ENCODE data around the gene PKDREJ. TPM values are rescaled to one million over a fixed set of nuclear protein-coding genes. Genes with fewer than 3 reads are reported as not detected.

PKDREJ gene
- total and polyA plus RNA-seq, 4 donors = 0.02 to 0.06 (median 0.03) TPM

GRCh38 chr22:46226577-46226976 lies 36.6 kb downstream of the PKDREJ start:
- Histone ChIP-seq H3K9me3 (ENCODE audit: control insufficient read depth in 4 of 4, insufficient read depth in 3 of 4, low read length in 3 of 4) (no peaks in the 10 kb centered on the region), H3K27me3 (ENCODE audit: control insufficient read depth in 3 of 3, insufficient read depth in 3 of 3, low read length in 2 of 3) (no peaks in the 10 kb centered on the region), H3K27ac (ENCODE audit: low read depth in 1 of 2, low read length in 1 of 2) (no peak overlapping the region), H3K4me1 (ENCODE audit: control insufficient read depth in 5 of 5, insufficient read depth in 5 of 5, low read length in 5 of 5) (no peaks in the 10 kb centered on the region), H3K9ac (ENCODE audit: insufficient read depth in 1 of 2, low read length in 2 of 2) (no peak overlapping the region), H3K4me3 (no peak overlapping the region), H3K36me3 (ENCODE audit: control insufficient read depth in 4 of 4, insufficient read depth in 4 of 4, low read length in 4 of 4) (peaks cover 2 to 12% (median 7%) of the 10 kb centered on the region in 4 donors)
- DNase-seq = no peak
- ATAC-seq (ENCODE audit: insufficient read depth, low FRiP score) = no peak
- TF ChIP-seq CTCF (IDR thresholded peaks at IDR 0.05; ENCODE audit: control extremely low read depth, extremely low read depth) = no peak
- 95% methylated on average over 7 of the region's 7 CpGs for WGBS, 2 donors

- Histone ChIP-seq H3K36me3 (ENCODE audit: control insufficient read depth in 4 of 4, insufficient read depth in 4 of 4, low read length in 4 of 4) (peaks cover 2 to 17% (median 11%) of the 10 kb centered on the region in 4 donors), H3K27me3 (ENCODE audit: control insufficient read depth in 3 of 3, insufficient read depth in 3 of 3, low read length in 2 of 3) (no peaks in the 10 kb centered on the region), H3K9me3 (ENCODE audit: control insufficient read depth in 4 of 4, insufficient read depth in 3 of 4, low read length in 3 of 4) (no peaks in the 10 kb centered on the region), H3K4me1 (ENCODE audit: control insufficient read depth in 5 of 5, insufficient read depth in 5 of 5, low read length in 5 of 5) (no peaks in the 10 kb centered on the region), H3K4me3 (no peak overlapping the region), H3K27ac (ENCODE audit: low read depth in 1 of 2, low read length in 1 of 2) (no peak overlapping the region), H3K9ac (ENCODE audit: insufficient read depth in 1 of 2, low read length in 2 of 2) (no peak overlapping the region)
- DNase-seq (no peak), ATAC-seq (ENCODE audit: insufficient read depth, low FRiP score) (no peak)
- 87 to 100% methylated on average over 7 of the region's 7 CpGs for WGBS, 2 donors
- TF ChIP-seq CTCF (IDR thresholded peaks at IDR 0.05; ENCODE audit: control extremely low read depth, extremely low read depth) = no peak
Observed at GRCh38 chr22:46225631-46226030, 37.5 kb downstream of the PKDREJ start.

GRCh38 chr22:46224898-46225290 lies 38.2 kb downstream of the PKDREJ start:
- H3K27me3 ChIP-seq (ENCODE audit: control insufficient read depth in 3 of 3, insufficient read depth in 3 of 3, low read length in 2 of 3) = no peaks in the 10 kb centered on the region
- WGBS, 2 donors = 88% methylated on average over 10 of the region's 10 CpGs
- TF ChIP-seq CTCF (IDR thresholded peaks at IDR 0.05; ENCODE audit: control extremely low read depth, extremely low read depth) = no peak
- no peaks in the 10 kb centered on the region for H3K9me3 ChIP-seq (ENCODE audit: control insufficient read depth in 4 of 4, insufficient read depth in 3 of 4, low read length in 3 of 4)
- H3K27ac ChIP-seq (ENCODE audit: low read depth in 1 of 2, low read length in 1 of 2) = no peak overlapping the region
- no peak for ATAC-seq (ENCODE audit: insufficient read depth, low FRiP score)
- H3K4me1 ChIP-seq (ENCODE audit: control insufficient read depth in 5 of 5, insufficient read depth in 5 of 5, low read length in 5 of 5) = no peaks in the 10 kb centered on the region
- peaks cover 3 to 19% (median 14%) of the 10 kb centered on the region in 4 donors for H3K36me3 ChIP-seq (ENCODE audit: control insufficient read depth in 4 of 4, insufficient read depth in 4 of 4, low read length in 4 of 4)
- no peak overlapping the region for H3K4me3 ChIP-seq
- no peak for DNase-seq
- H3K9ac ChIP-seq (ENCODE audit: insufficient read depth in 1 of 2, low read length in 2 of 2) = no peak overlapping the region

Measured in lung (tissue), 12 donors.